ENCODE measurements around the gene SHANK1.

Gene SHANK1

GRCh38 chr19:50710612-50711011 lies 9.0 kb downstream of the SHANK1 start:
- H3K4me3 ChIP-seq (replicated peaks; ENCODE audit: insufficient read depth, low read length), result no peak overlapping the region
- TF ChIP-seq SPI1 (IDR thresholded peaks at IDR 0.05; ENCODE audit: borderline replicate concordance, low read depth) (no peak), POLR2AphosphoS5 (IDR thresholded peaks at IDR 0.05; ENCODE audit: low read depth) (no peak), GABPA (IDR thresholded peaks at IDR 0.05; ENCODE audit: low read depth) (no peak)
- TF ChIP-seq, protein P1, sequence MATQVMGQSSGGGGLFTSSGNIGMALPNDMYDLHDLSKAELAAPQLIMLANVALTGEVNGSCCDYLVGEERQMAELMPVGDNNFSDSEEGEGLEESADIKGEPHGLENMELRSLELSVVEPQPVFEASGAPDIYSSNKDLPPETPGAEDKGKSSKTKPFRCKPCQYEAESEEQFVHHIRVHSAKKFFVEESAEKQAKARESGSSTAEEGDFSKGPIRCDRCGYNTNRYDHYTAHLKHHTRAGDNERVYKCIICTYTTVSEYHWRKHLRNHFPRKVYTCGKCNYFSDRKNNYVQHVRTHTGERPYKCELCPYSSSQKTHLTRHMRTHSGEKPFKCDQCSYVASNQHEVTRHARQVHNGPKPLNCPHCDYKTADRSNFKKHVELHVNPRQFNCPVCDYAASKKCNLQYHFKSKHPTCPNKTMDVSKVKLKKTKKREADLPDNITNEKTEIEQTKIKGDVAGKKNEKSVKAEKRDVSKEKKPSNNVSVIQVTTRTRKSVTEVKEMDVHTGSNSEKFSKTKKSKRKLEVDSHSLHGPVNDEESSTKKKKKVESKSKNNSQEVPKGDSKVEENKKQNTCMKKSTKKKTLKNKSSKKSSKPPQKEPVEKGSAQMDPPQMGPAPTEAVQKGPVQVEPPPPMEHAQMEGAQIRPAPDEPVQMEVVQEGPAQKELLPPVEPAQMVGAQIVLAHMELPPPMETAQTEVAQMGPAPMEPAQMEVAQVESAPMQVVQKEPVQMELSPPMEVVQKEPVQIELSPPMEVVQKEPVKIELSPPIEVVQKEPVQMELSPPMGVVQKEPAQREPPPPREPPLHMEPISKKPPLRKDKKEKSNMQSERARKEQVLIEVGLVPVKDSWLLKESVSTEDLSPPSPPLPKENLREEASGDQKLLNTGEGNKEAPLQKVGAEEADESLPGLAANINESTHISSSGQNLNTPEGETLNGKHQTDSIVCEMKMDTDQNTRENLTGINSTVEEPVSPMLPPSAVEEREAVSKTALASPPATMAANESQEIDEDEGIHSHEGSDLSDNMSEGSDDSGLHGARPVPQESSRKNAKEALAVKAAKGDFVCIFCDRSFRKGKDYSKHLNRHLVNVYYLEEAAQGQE (IDR thresholded peaks at IDR 0.05; ENCODE audit: insufficient replicate concordance, low read depth), result no peak
- TF ChIP-seq, protein P2, sequence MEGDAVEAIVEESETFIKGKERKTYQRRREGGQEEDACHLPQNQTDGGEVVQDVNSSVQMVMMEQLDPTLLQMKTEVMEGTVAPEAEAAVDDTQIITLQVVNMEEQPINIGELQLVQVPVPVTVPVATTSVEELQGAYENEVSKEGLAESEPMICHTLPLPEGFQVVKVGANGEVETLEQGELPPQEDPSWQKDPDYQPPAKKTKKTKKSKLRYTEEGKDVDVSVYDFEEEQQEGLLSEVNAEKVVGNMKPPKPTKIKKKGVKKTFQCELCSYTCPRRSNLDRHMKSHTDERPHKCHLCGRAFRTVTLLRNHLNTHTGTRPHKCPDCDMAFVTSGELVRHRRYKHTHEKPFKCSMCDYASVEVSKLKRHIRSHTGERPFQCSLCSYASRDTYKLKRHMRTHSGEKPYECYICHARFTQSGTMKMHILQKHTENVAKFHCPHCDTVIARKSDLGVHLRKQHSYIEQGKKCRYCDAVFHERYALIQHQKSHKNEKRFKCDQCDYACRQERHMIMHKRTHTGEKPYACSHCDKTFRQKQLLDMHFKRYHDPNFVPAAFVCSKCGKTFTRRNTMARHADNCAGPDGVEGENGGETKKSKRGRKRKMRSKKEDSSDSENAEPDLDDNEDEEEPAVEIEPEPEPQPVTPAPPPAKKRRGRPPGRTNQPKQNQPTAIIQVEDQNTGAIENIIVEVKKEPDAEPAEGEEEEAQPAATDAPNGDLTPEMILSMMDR (IDR thresholded peaks at IDR 0.05; ENCODE audit: insufficient read depth, low read length), result no peak
- H3K27ac ChIP-seq (replicated peaks), result no peak overlapping the region
- no peaks in the 10 kb centered on the region for H3K27me3 ChIP-seq (ENCODE audit: insufficient read depth, poor library complexity, severe bottlenecking)
- DNase-seq (ENCODE audit: low read depth in 1 of 2, low spot score in 1 of 2), result no peak

- H3K4me3 ChIP-seq (replicated peaks; ENCODE audit: insufficient read depth, low read length), result no peak overlapping the region
- TF ChIP-seq GABPA (IDR thresholded peaks at IDR 0.05; ENCODE audit: low read depth) (no peak), SPI1 (IDR thresholded peaks at IDR 0.05; ENCODE audit: borderline replicate concordance, low read depth) (no peak), POLR2AphosphoS5 (IDR thresholded peaks at IDR 0.05; ENCODE audit: low read depth) (no peak)
- TF ChIP-seq, protein P2 (IDR thresholded peaks at IDR 0.05; ENCODE audit: insufficient read depth, low read length), result no peak
- TF ChIP-seq, protein P1 (IDR thresholded peaks at IDR 0.05; ENCODE audit: insufficient replicate concordance, low read depth), result no peak
- H3K27ac ChIP-seq (replicated peaks), result no peak overlapping the region
- no peak for DNase-seq (ENCODE audit: low read depth in 1 of 2, low spot score in 1 of 2)
- H3K27me3 ChIP-seq (ENCODE audit: insufficient read depth, poor library complexity, severe bottlenecking), result no peaks in the 10 kb centered on the region
Measured at GRCh38 chr19:50710094-50710493, 9.5 kb downstream of the SHANK1 start.

GRCh38 chr19:50708179-50708879 lies 11.3 kb downstream of the SHANK1 start:
- Histone ChIP-seq H3K27me3 (ENCODE audit: insufficient read depth, poor library complexity, severe bottlenecking) (peaks cover 6% of the 10 kb centered on the region), H3K4me3 (replicated peaks; ENCODE audit: insufficient read depth, low read length) (no peak overlapping the region), H3K27ac (replicated peaks) (no peak overlapping the region)
- TF ChIP-seq, protein P2 (IDR thresholded peaks at IDR 0.05; ENCODE audit: insufficient read depth, low read length), result no peak
- no peak for TF ChIP-seq SPI1 (IDR thresholded peaks at IDR 0.05; ENCODE audit: borderline replicate concordance, low read depth)
- TF ChIP-seq POLR2AphosphoS5 (IDR thresholded peaks at IDR 0.05; ENCODE audit: low read depth), result no peak
- no peak for TF ChIP-seq GABPA (IDR thresholded peaks at IDR 0.05; ENCODE audit: low read depth)
- TF ChIP-seq, protein P1 (IDR thresholded peaks at IDR 0.05; ENCODE audit: insufficient replicate concordance, low read depth), result no peak
- no peak for DNase-seq (ENCODE audit: low read depth in 1 of 2, low spot score in 1 of 2)

All from HL-60 (cell line).